WERI-Rb-1 (cell line): Measurements from ENCODE around the gene ZNF618.

ENCODE experiments used
- DNase-seq: peaks from one replicate; pipeline ENCODE4 v3.0.0-alpha.2; 2020
- H3K27ac ChIP-seq: fragments of 250-450 bp; sonication (Bioruptor Pico); 2 replicates; pipeline ENCODE4 v1.5.1; 2020; ENCODE audit warnings: mild to moderate bottlenecking, moderate library complexity
- H3K27me3 ChIP-seq: fragments of 250-450 bp; sonication (Bioruptor Pico); 2 replicates; pipeline ENCODE4 v1.5.1; 2021; ENCODE audit warnings: mild to moderate bottlenecking, low read depth, moderate library complexity; ENCODE audit not compliant: insufficient read depth, severe bottlenecking
- H3K36me3 ChIP-seq: fragments of 250-450 bp; sonication (Bioruptor Pico); 2 replicates; pipeline ENCODE4 v1.5.1; 2020; ENCODE audit warnings: mild to moderate bottlenecking, moderate library complexity
- H3K4me3 ChIP-seq: 2 replicates; pipeline ENCODE4 v1.5.1; 2011; ENCODE audit warnings: low read depth, mild to moderate bottlenecking, control low read depth, low read length
- H3K9me3 ChIP-seq: fragments of 250-450 bp; sonication (Bioruptor Pico); 2 replicates; pipeline ENCODE4 v1.5.1; 2021; ENCODE audit warnings: mild to moderate bottlenecking, moderate library complexity; ENCODE audit not compliant: severe bottlenecking
- CTCF ChIP-seq: IDR thresholded peaks from 2 replicates; pipeline ENCODE4 v1.5.1; 2011; ENCODE audit warnings: low read depth, mild to moderate bottlenecking, control low read depth, inconsistent platforms, low read length

Gene ZNF618

GRCh38 chr9:113926211-113926610 lies 50.1 kb downstream of the ZNF618 start:
- Histone ChIP-seq H3K27ac (no peak overlapping the region), H3K4me3 (no peak overlapping the region), H3K36me3 (no peaks in the 10 kb centered on the region), H3K27me3 (peaks cover 47% of the 10 kb centered on the region), H3K9me3 (peaks cover 2% of the 10 kb centered on the region)
- no peak for DNase-seq
- no peak for TF ChIP-seq CTCF

- H3K36me3 ChIP-seq: no peaks in the 10 kb centered on the region
- no peak for TF ChIP-seq CTCF
- peaks cover 52% of the 10 kb centered on the region for H3K27me3 ChIP-seq
- no peak overlapping the region for H3K4me3 ChIP-seq
- no peak for DNase-seq
- no peak overlapping the region for H3K27ac ChIP-seq
- H3K9me3 ChIP-seq: peaks cover 2% of the 10 kb centered on the region
These were observed 51.2 kb downstream of the ZNF618 start for GRCh38 chr9:113927277-113927676.

GRCh38 chr9:113928269-113928668 lies 52.2 kb downstream of the ZNF618 start:
- no peak for TF ChIP-seq CTCF
- H3K9me3 ChIP-seq: peaks cover 2% of the 10 kb centered on the region
- no peak overlapping the region for H3K27ac ChIP-seq
- no peaks in the 10 kb centered on the region for H3K36me3 ChIP-seq
- peaks cover 62% of the 10 kb centered on the region for H3K27me3 ChIP-seq
- no peak overlapping the region for H3K4me3 ChIP-seq
- no peak for DNase-seq

- no peak for DNase-seq
- no peak overlapping the region for H3K27ac ChIP-seq
- no peak overlapping the region for H3K4me3 ChIP-seq
- peaks cover 2% of the 10 kb centered on the region for H3K9me3 ChIP-seq
- H3K27me3 ChIP-seq: peaks cover 76% of the 10 kb centered on the region
- TF ChIP-seq CTCF: no peak
- H3K36me3 ChIP-seq: no peaks in the 10 kb centered on the region
These were observed 53.7 kb downstream of the ZNF618 start for GRCh38 chr9:113929634-113930389.

GRCh38 chr9:113930390-113930783 lies 54.3 kb downstream of the ZNF618 start:
- Histone ChIP-seq H3K4me3 (no peak overlapping the region), H3K36me3 (no peaks in the 10 kb centered on the region), H3K27me3 (peaks cover 81% of the 10 kb centered on the region), H3K27ac (no peak overlapping the region), H3K9me3 (peaks cover 2% of the 10 kb centered on the region)
- no peak for TF ChIP-seq CTCF
- DNase-seq: no peak

GRCh38 chr9:113931140-113931539 lies 55.0 kb downstream of the ZNF618 start:
- no peak overlapping the region for H3K4me3 ChIP-seq
- DNase-seq: no peak
- TF ChIP-seq CTCF: no peak
- peaks cover 83% of the 10 kb centered on the region for H3K27me3 ChIP-seq
- no peaks in the 10 kb centered on the region for H3K36me3 ChIP-seq
- H3K9me3 ChIP-seq: peaks cover 2% of the 10 kb centered on the region
- no peak overlapping the region for H3K27ac ChIP-seq
